H1 (cell line): ENCODE data around the gene PPY. TPM values are rescaled to one million over a fixed set of nuclear protein-coding genes. Genes with fewer than 3 reads are reported as not detected.

Experiments
- CTCF ChIA-PET: fragments of 300-600 bp; sonication (Branson Sonifier 250); formaldehyde crosslinking; loops from one replicate; lab custom pipeline; 2021; ENCODE audit not compliant: partially characterized antibody; lab: Charles Lee
- POLR2A ChIA-PET: fragments of 300-600 bp; sonication (Branson Sonifier 250); formaldehyde crosslinking; loops from one replicate; lab custom pipeline; 2021; ENCODE audit warnings: inconsistent platforms; ENCODE audit not compliant: partially characterized antibody; lab: Charles Lee
- DNase-seq, 2 experiments: peaks; one replicate each; pipeline versions ENCODE4 v3.0.0 to v3.0.0-alpha.2; 2010 to 2022; ENCODE audit warnings: low spot score in 2 of 2, low read depth in 1 of 2, mixed read lengths in 1 of 2
- FAIRE-seq: peaks from 2 replicates; lab custom pipeline; 2011; peaks lifted over from hg19 to GRCh38; lab: Jason Lieb, UNC
- H2AFZ ChIP-seq: 2 replicates; pipeline ENCODE4 v1.8.1; 2012; ENCODE audit warnings: low read length, inconsistent platforms
- H2AK5ac ChIP-seq: 2 replicates; pipeline ENCODE4 v1.6.1; 2013; ENCODE audit warnings: low read depth, low read length
- H2BK120ac ChIP-seq: replicated peaks from 2 replicates; pipeline ENCODE3; 2013; ENCODE audit warnings: low read depth, low read length, inconsistent platforms
- H2BK12ac ChIP-seq: 2 replicates; pipeline ENCODE4 v1.6.1; 2013; ENCODE audit warnings: low read depth, low read length
- H2BK15ac ChIP-seq: 2 replicates; pipeline ENCODE4 v1.6.1; 2013; ENCODE audit warnings: low read length
- H2BK20ac ChIP-seq: 2 replicates; pipeline ENCODE4 v1.6.1; 2013; ENCODE audit warnings: low read length
- H2BK5ac ChIP-seq: 2 replicates; pipeline ENCODE4 v1.6.1; 2013; ENCODE audit warnings: low read depth, low read length
- H3K14ac ChIP-seq: 2 replicates; pipeline ENCODE4 v1.6.1; 2013; ENCODE audit warnings: inconsistent platforms; ENCODE audit not compliant: insufficient read length
- H3K18ac ChIP-seq: 2 replicates; pipeline ENCODE4 v1.6.1; 2013; ENCODE audit warnings: low read length; ENCODE audit errors: extremely low read depth
- H3K23ac ChIP-seq: 2 replicates; pipeline ENCODE4 v1.6.1; 2013; ENCODE audit warnings: inconsistent platforms; ENCODE audit not compliant: insufficient read length
- H3K23me2 ChIP-seq: 2 replicates; pipeline ENCODE4 v1.6.1; 2013; ENCODE audit warnings: low read depth, low read length
- H3K27ac ChIP-seq: 2 replicates; pipeline ENCODE4 v1.6.1; 2011; ENCODE audit warnings: low read depth, low read length, inconsistent platforms
- H3K27me3 ChIP-seq, 4 experiments: replicated peaks in 1 of 4; 1 replicate in 1 of 4; 2 replicates in 3 of 4; pipeline versions ENCODE4 v1.6.1 to v1.8.1; 2011 to 2013; ENCODE audit warnings: low read length in 3 of 4, mild to moderate bottlenecking in 3 of 4, inconsistent platforms in 2 of 4, mixed read lengths in 2 of 4, moderate library complexity in 1 of 4; ENCODE audit not compliant: control insufficient read depth in 3 of 4, insufficient read depth in 3 of 4; ENCODE audit errors: extremely low read depth in 1 of 4
- H3K36me3 ChIP-seq, 4 experiments: 2 replicates each; pipeline versions ENCODE4 v1.6.1 to v1.8.1; 2011 to 2013; ENCODE audit warnings: mild to moderate bottlenecking in 4 of 4, low read length in 3 of 4, moderate library complexity in 2 of 4, control low read depth in 1 of 4, inconsistent platforms in 1 of 4; ENCODE audit not compliant: insufficient read depth in 4 of 4, control insufficient read depth in 2 of 4
- H3K4ac ChIP-seq: replicated peaks from 2 replicates; pipeline ENCODE3; 2013; ENCODE audit warnings: low read length, low read depth, mixed read lengths, inconsistent platforms; ENCODE audit not compliant: insufficient read length
- H3K4me1 ChIP-seq, 4 experiments: replicated peaks in 1 of 4; 1 replicate in 1 of 4; 2 replicates in 3 of 4; pipeline versions ENCODE4 v1.6.1 to v1.8.1; 2011 to 2013; ENCODE audit warnings: low read length in 3 of 4, inconsistent platforms in 2 of 4, mixed read lengths in 1 of 4; ENCODE audit not compliant: insufficient read depth in 4 of 4, control insufficient read depth in 3 of 4
- H3K4me2 ChIP-seq, 2 experiments: 2 replicates each; pipeline versions ENCODE4 v1.6.1 to v1.8.1; 2011 to 2013; ENCODE audit warnings: low read depth in 2 of 2, low read length in 2 of 2, control low read depth in 1 of 2, inconsistent platforms in 1 of 2, mild to moderate bottlenecking in 1 of 2; ENCODE audit not compliant: insufficient read depth in 1 of 2
- H3K4me3 ChIP-seq, 4 experiments: fragments of 200-600, 300-600 bp in 1 of 4; sonication (generic), shearing (Covaris generic), sonication (Bioruptor Twin) in 1 of 4; 2 replicates each; pipeline versions ENCODE4 v1.5.1 to v1.8.1; 2011 to 2016; ENCODE audit warnings: low read length in 4 of 4, low read depth in 3 of 4, control low read depth in 2 of 4, inconsistent platforms in 2 of 4, mild to moderate bottlenecking in 2 of 4, mixed read lengths in 1 of 4, moderate library complexity in 1 of 4; ENCODE audit not compliant: insufficient read depth in 2 of 4; ENCODE audit errors: extremely low read depth in 1 of 4
- H3K56ac ChIP-seq: replicated peaks from 2 replicates; pipeline ENCODE3; 2013; ENCODE audit warnings: low read depth, mild to moderate bottlenecking, mixed read lengths, low read length, inconsistent platforms; ENCODE audit not compliant: insufficient read length
- H3K79me1 ChIP-seq: 2 replicates; pipeline ENCODE4 v1.6.1; 2013; ENCODE audit warnings: low read depth, low read length, control low read depth
- H3K79me2 ChIP-seq, 2 experiments: 2 replicates each; pipeline versions ENCODE4 v1.6.1 to v1.8.1; 2012 to 2013; ENCODE audit warnings: low read length in 2 of 2, mild to moderate bottlenecking in 2 of 2, inconsistent platforms in 1 of 2; ENCODE audit not compliant: insufficient read depth in 2 of 2, control insufficient read depth in 1 of 2
- H3K9ac ChIP-seq, 4 experiments: replicated peaks in 1 of 4; 1 replicate in 1 of 4; 2 replicates in 3 of 4; pipeline versions ENCODE4 v1.6.1 to v1.8.1; 2011 to 2013; ENCODE audit warnings: low read depth in 3 of 4, low read length in 3 of 4, control low read depth in 2 of 4, mild to moderate bottlenecking in 2 of 4, moderate library complexity in 2 of 4, inconsistent platforms in 1 of 4; ENCODE audit errors: extremely low read depth in 1 of 4
- H3K9me3 ChIP-seq, 2 experiments: 2 replicates each; pipeline versions ENCODE4 v1.6.1 to v1.8.1; 2012 to 2013; ENCODE audit warnings: mild to moderate bottlenecking in 2 of 2, moderate library complexity in 2 of 2, control low read depth in 1 of 2, inconsistent platforms in 1 of 2, low read depth in 1 of 2, low read length in 1 of 2, mixed read lengths in 1 of 2; ENCODE audit not compliant: insufficient read depth in 2 of 2
- H4K20me1 ChIP-seq, 2 experiments: replicated peaks in 1 of 2; 2 replicates each; pipeline versions ENCODE3 to v1.8.1; 2011 to 2013; ENCODE audit warnings: inconsistent platforms in 2 of 2, low read length in 2 of 2, mild to moderate bottlenecking in 1 of 2; ENCODE audit not compliant: insufficient read depth in 2 of 2, control insufficient read depth in 1 of 2
- H4K5ac ChIP-seq: 2 replicates; pipeline ENCODE4 v1.6.1; 2013; ENCODE audit warnings: low read length, low read depth, mixed read lengths, inconsistent platforms; ENCODE audit not compliant: insufficient read length
- H4K8ac ChIP-seq: 2 replicates; pipeline ENCODE4 v1.8.0; 2013; ENCODE audit warnings: mild to moderate bottlenecking, moderate library complexity, low read length, inconsistent platforms; ENCODE audit not compliant: insufficient read depth; ENCODE audit errors: extremely low read depth
- H4K91ac ChIP-seq: replicated peaks from 2 replicates; pipeline ENCODE3; 2013; ENCODE audit warnings: low read length, mixed read lengths, inconsistent platforms; ENCODE audit not compliant: insufficient read length
- CHD1 ChIP-seq: IDR thresholded peaks from 2 replicates; pipeline ENCODE4 v1.6.1; 2012; ENCODE audit warnings: low read depth, low read length, improper control_type of control experiment
- CTCF ChIP-seq, 3 experiments: IDR thresholded peaks; 1 replicate in 2 of 3; 2 replicates in 1 of 3; pipeline versions ENCODE4 v1.5.1 to v1.6.1; 2011; ENCODE audit warnings: low read length in 3 of 3, mild to moderate bottlenecking in 3 of 3, inconsistent platforms in 2 of 3, low read depth in 1 of 3, moderate library complexity in 1 of 3; ENCODE audit not compliant: insufficient read depth in 1 of 3; ENCODE audit errors: control extremely low read depth in 1 of 3
- EGR1 ChIP-seq: IDR thresholded peaks from 2 replicates; pipeline ENCODE4 v1.6.1; 2011; ENCODE audit warnings: low read depth, low read length, borderline replicate concordance
- MAFK ChIP-seq: IDR thresholded peaks from 2 replicates; pipeline ENCODE4 v1.6.1; 2012; ENCODE audit warnings: low read depth, mild to moderate bottlenecking, improper control_type of control experiment, low read length
- NANOG ChIP-seq: IDR thresholded peaks from 2 replicates; pipeline ENCODE4 v1.6.1; 2011; ENCODE audit warnings: low read length, low read depth, mild to moderate bottlenecking, inconsistent platforms; ENCODE audit not compliant: insufficient read depth, poor library complexity, severe bottlenecking
- POU5F1 ChIP-seq: IDR thresholded peaks from 2 replicates; pipeline ENCODE4 v1.6.1; 2011; ENCODE audit warnings: low read depth, mild to moderate bottlenecking, low read length, moderate library complexity
- RAD21 ChIP-seq, 2 experiments: IDR thresholded peaks in 1 of 2; conservative IDR thresholded peaks in 1 of 2; 2 replicates each; pipeline ENCODE4 v1.6.1; 2011; ENCODE audit warnings: low read depth in 2 of 2, low read length in 2 of 2, improper control_type of control experiment in 1 of 2, inconsistent platforms in 1 of 2, mild to moderate bottlenecking in 1 of 2, moderate library complexity in 1 of 2
- WGBS, 2 experiments: shearing (Covaris generic) in 1 of 2; methylation state at CpG; one replicate each; pipeline versions ENCODE4 v1.1.6 to v1.1.7; 2013 to 2015; ENCODE audit warnings: low lambda C conversion rate in 2 of 2, mixed read lengths in 2 of 2, inconsistent platforms in 1 of 2, low coverage in 1 of 2, missing lambda C conversion rate in 1 of 2; ENCODE audit not compliant: insufficient replicate concordance in 2 of 2, insufficient coverage in 1 of 2, insufficient read length in 1 of 2; ENCODE audit errors: extremely low coverage in 1 of 2, missing lambda C conversion rate in 1 of 2; 5-methylcytosine and 5-hydroxymethylcytosine counted together
- polyA plus RNA-seq, 7 experiments: library from polyadenylated mRNA; depleted of rRNA in 3 of 7; stranded (reverse) in 5 of 7; unstranded in 2 of 7; fragments of >200 nt in 5 of 7; fragments of 200-250 nt in 2 of 7; gene quantifications; 1 replicate in 5 of 7; 2 replicates in 1 of 7; 4 replicates in 1 of 7; pipeline versions ENCODE4 v1.2.1 to v1.2.3, GENCODE V29; 2011 to 2013; ENCODE audit warnings: missing spikeins in 2 of 7, mixed read lengths in 2 of 7
- total RNA-seq: library from RNA; stranded (reverse); fragmentation: NEBNext Ultra II Directional; extraction: Animal tissue kit (Norgen Biotek cat#: 25700); gene quantifications from 2 replicates; pipeline ENCODE4 v1.2.1, GENCODE V29; 2021

PPY gene
- total and polyA plus RNA-seq, 2 of the 8 experiments (the other 6 are each of a cell fraction or from before 2014, with no cell fraction given), result 0.26 TPM; not detected in 1

GRCh38 chr17:43983515-43984411, 41.5 kb upstream of the PPY start:
- Histone ChIP-seq H3K79me2 (no peaks in the 10 kb centered on the region), H4K5ac (no peak overlapping the region), H2BK120ac (no peak overlapping the region), H3K14ac (no peak overlapping the region), H3K79me1 (no peaks in the 10 kb centered on the region), H3K9me3 (no peaks in the 10 kb centered on the region), H3K27me3 (peaks cover 0 to 5% (median 4%) of the 10 kb centered on the region in 4 experiments; a peak in 3 of 7 replicates), H3K36me3 (no peaks in the 10 kb centered on the region), H3K9ac (peak overlapping the region in 1 of 4 experiments; percentile 64; a peak in 1 of 7 replicates), H2BK15ac (peak overlapping the region; percentile 72; the same call in 1 of the 2 replicates), H3K23ac (no peak overlapping the region), H3K18ac (no peak overlapping the region), H2BK20ac (no peak overlapping the region), H3K27ac (no peak overlapping the region), H3K56ac (no peak overlapping the region), H4K8ac (peak overlapping the region; percentile 53), H3K4me2 (peak overlapping the region; percentile 59 to 89), H2BK5ac (no peak overlapping the region), H2AFZ (peak overlapping the region; percentile 70; the same call in 1 of the 2 replicates), H3K4ac (no peak overlapping the region), H2BK12ac (no peak overlapping the region), H3K4me1 (peaks cover 0 to 4% (median 2%) of the 10 kb centered on the region in 4 experiments; a peak in 4 of 7 replicates), H3K23me2 (peaks cover 6% of the 10 kb centered on the region), H4K91ac (no peak overlapping the region), H4K20me1 (no peaks in the 10 kb centered on the region), H3K4me3 (peak overlapping the region; percentile 53 to 75 (median 60)), H2AK5ac (no peak overlapping the region)
- DNase-seq (peak in 1 of 2 experiments; percentile 82), FAIRE-seq (no peak)
- ChIA-PET POLR2A (interaction anchor here (0.6 to 1.9 kb wide), 6 partner anchors 23 to 82 kb away, joined by 3 to 9 read pairs (median 4); partner anchors contain the start of gene PPY), CTCF (interaction anchor here (0.6 to 22.7 kb wide), 34 partner anchors 9 to 520 kb away, joined by 3 to 416 read pairs (median 4); partner anchors contain the start of genes ASB16, NAGS, PPY and PYY)
- 2% methylated on average over 74 of the region's 78 CpGs; no CpG with 5 or more reads in 1 of the 2 experiments for WGBS, 2 experiments
- TF ChIP-seq POU5F1 (no peak), RAD21 (IDR thresholded peaks at IDR 0.05 in 1 of 2, conservative IDR thresholded peaks at IDR 0.05 in 1 of 2; ENCODE audit: low read depth in 2 of 2, low read length in 2 of 2) (peak; percentile 24 to 53), CTCF (IDR thresholded peaks at IDR 0.05; ENCODE audit: control extremely low read depth in 1 of 3, insufficient read depth in 1 of 3, low read depth in 1 of 3, low read length in 3 of 3) (peak; percentile 63 to 85 (median 80)), NANOG (no peak), EGR1 (0 out of 2 replicates have a peak, but pooled peaks have one; percentile 19), CHD1 (no peak), MAFK (no peak)
